OCI-LY7 (cell line): ENCODE measurements around the gene RNF114. TPM values are rescaled to one million over a fixed set of nuclear protein-coding genes. Genes with fewer than 3 reads are reported as not detected.

Experiments
- BruUV-seq: library from RNA; stranded (reverse); fragments of 400-500 nt; replicated peaks from 2 replicates; lab custom pipeline; 2021; lab: Mats Ljungman, UMichigan
- CTCF ChIA-PET: fragments of 300-600 bp; sonication (Branson Sonifier 250); formaldehyde crosslinking; loops from one replicate; lab custom pipeline; 2022; ENCODE audit warnings: antibody characterized with exemption; ENCODE audit not compliant: unreplicated experiment; lab: Charles Lee
- POLR2A ChIA-PET: fragments of 300-600 bp; sonication (Branson Sonifier 250); formaldehyde crosslinking; loops from one replicate; lab custom pipeline; 2022; ENCODE audit warnings: antibody characterized with exemption; lab: Charles Lee
- DNase-seq: peaks from one replicate; pipeline ENCODE4 v3.0.0-alpha.2; 2015; ENCODE audit warnings: low spot score
- H2AFZ ChIP-seq: fragments of 200-600 bp; sonication (generic), shearing (Covaris generic); 2 replicates; pipeline ENCODE4 v1.6.1; 2014; ENCODE audit warnings: mild to moderate bottlenecking, antibody characterized with exemption, low read length, moderate library complexity
- H3K27ac ChIP-seq: fragments of 200-600 bp; sonication (generic); 2 replicates; pipeline ENCODE4 v1.5.1; 2014; ENCODE audit warnings: mixed run types, low read depth, mild to moderate bottlenecking, moderate library complexity, low read length, inconsistent platforms; ENCODE audit not compliant: poor library complexity, severe bottlenecking
- H3K36me3 ChIP-seq: fragments of 200-600 bp; sonication (generic); 2 replicates; pipeline ENCODE4 v1.6.1; 2014; ENCODE audit warnings: mild to moderate bottlenecking, antibody characterized with exemption, low read length, moderate library complexity, mixed read lengths; ENCODE audit not compliant: insufficient read depth
- H3K4me1 ChIP-seq: fragments of 200-600 bp; sonication (generic); 2 replicates; pipeline ENCODE4 v1.5.1; 2014; ENCODE audit warnings: mild to moderate bottlenecking, low read length; ENCODE audit not compliant: insufficient read depth, poor library complexity, severe bottlenecking
- H3K4me2 ChIP-seq: fragments of 200-600 bp; sonication (generic); 2 replicates; pipeline ENCODE4 v1.6.1; 2014; ENCODE audit warnings: mild to moderate bottlenecking, low read length
- H3K4me3 ChIP-seq: fragments of 200-600 bp; sonication (generic); 2 replicates; pipeline ENCODE4 v1.5.1; 2014; ENCODE audit warnings: mild to moderate bottlenecking, low read depth, low read length; ENCODE audit not compliant: poor library complexity, severe bottlenecking
- H3K79me2 ChIP-seq: fragments of 200-600 bp; sonication (generic); 2 replicates; pipeline ENCODE4 v1.6.1; 2016; ENCODE audit warnings: low read depth, mild to moderate bottlenecking, low read length, moderate library complexity, mixed read lengths; ENCODE audit not compliant: insufficient read depth
- H3K9me2 ChIP-seq: fragments of 200-600 bp; sonication (generic); 2 replicates; pipeline ENCODE4 v1.6.1; 2016; ENCODE audit warnings: mild to moderate bottlenecking, low read length, mixed read lengths; ENCODE audit not compliant: insufficient read depth
- H3K9me3 ChIP-seq: fragments of 200-600 bp; sonication (generic); 2 replicates; pipeline ENCODE4 v1.6.1; 2014; ENCODE audit warnings: mild to moderate bottlenecking, mixed run types, low read length, mixed read lengths
- H4K20me1 ChIP-seq: fragments of 200-600 bp; sonication (generic); 2 replicates; pipeline ENCODE4 v1.6.1; 2014; ENCODE audit warnings: mild to moderate bottlenecking, antibody characterized with exemption, low read length, moderate library complexity, mixed read lengths; ENCODE audit not compliant: insufficient read depth
- CTCF ChIP-seq: fragments of 200-600 bp; sonication (generic); conservative IDR thresholded peaks from 2 replicates; pipeline ENCODE4 v1.5.1; 2014; ENCODE audit warnings: mild to moderate bottlenecking, antibody characterized with exemption, low read length, moderate library complexity, mixed read lengths
- EZH2phosphoT487 ChIP-seq: fragments of 200-600 bp; sonication (generic); IDR thresholded peaks from 2 replicates; pipeline ENCODE4 v1.6.1; 2018; ENCODE audit warnings: low read depth, borderline replicate concordance, mild to moderate bottlenecking, mixed run types, antibody characterized with exemption, low read length, moderate library complexity, mixed read lengths
- intact Hi-C: fragments of 100-400 bp; cut with micrococcal nuclease; formaldehyde crosslinking; loops from one replicate; pipeline ENCODE4 v1.10.0; 2022; ENCODE audit not compliant: unreplicated experiment
- total RNA-seq, 2 experiments: library from RNA; depleted of rRNA in 1 of 2; stranded (reverse); fragments of >200 nt in 1 of 2; shearing (Covaris generic) in 1 of 2; gene quantifications; 2 replicates each; pipeline ENCODE4 v1.2.3, GENCODE V29; 2014 to 2022

RNF114 gene
- total RNA-seq, 2 experiments from 2014 or later: 48.4 to 62.4 TPM

GRCh38 chr20:49916146-49917002 is 19.8 kb upstream of the RNF114 start:
- TF ChIP-seq CTCF (no peak), EZH2phosphoT487 (no peak)
- no peaks in the 10 kb centered on the region for H3K9me2 ChIP-seq
- BruUV-seq: no TSS peak
- intact Hi-C loops: no loop called here
- 0 out of 2 replicates have a peak, but pooled peaks cover 4% of the 10 kb centered on the region for H4K20me1 ChIP-seq
- H3K4me1 ChIP-seq: peaks cover 29% of the 10 kb centered on the region
- H3K27ac ChIP-seq: peak overlapping the region; percentile 87
- peak; percentile 51 for DNase-seq
- ChIA-PET CTCF (interaction anchor here (0.9 kb wide), 3 partner anchors 19 to 308 kb away, joined by 3 to 4 read pairs (median 3); no protein-coding TSS in a partner anchor), POLR2A (interaction anchor here (0.5 to 2.7 kb wide), 11 partner anchors 13 to 878 kb away, joined by 3 to 13 read pairs (median 4); partner anchors contain the start of genes BCAS4, PTPN1 and RNF114)
- H3K79me2 ChIP-seq: peaks cover 36% of the 10 kb centered on the region
- H3K4me2 ChIP-seq: peak overlapping the region; percentile 100
- peak overlapping the region; percentile 86 for H2AFZ ChIP-seq
- peak overlapping the region; percentile 98 for H3K4me3 ChIP-seq
- H3K36me3 ChIP-seq: no peaks in the 10 kb centered on the region
- no peaks in the 10 kb centered on the region for H3K9me3 ChIP-seq

- H3K4me3 ChIP-seq: no peak overlapping the region
- no peak overlapping the region for H3K27ac ChIP-seq
- intact Hi-C loops: no loop called here
- no TSS peak for BruUV-seq
- CTCF ChIA-PET: no interaction called here
- no peak overlapping the region for H2AFZ ChIP-seq
- H3K9me3 ChIP-seq: no peaks in the 10 kb centered on the region
- no peaks in the 10 kb centered on the region for H3K36me3 ChIP-seq
- H3K79me2 ChIP-seq: peaks cover 17% of the 10 kb centered on the region
- 0 out of 2 replicates have a peak, but pooled peaks cover 2% of the 10 kb centered on the region for H4K20me1 ChIP-seq
- no peak overlapping the region for H3K4me2 ChIP-seq
- POLR2A ChIA-PET: interaction anchor here (0.6 to 1.0 kb wide), 3 partner anchors 13 to 251 kb away, joined by 4 to 7 read pairs (median 5); no protein-coding TSS in a partner anchor
- DNase-seq: no peak
- H3K9me2 ChIP-seq: no peaks in the 10 kb centered on the region
- TF ChIP-seq EZH2phosphoT487 (no peak), CTCF (no peak)
- H3K4me1 ChIP-seq: peaks cover 27% of the 10 kb centered on the region
These were observed 17.8 kb upstream of the RNF114 start for GRCh38 chr20:49918446-49918845.
